Measurements from ENCODE around the gene NUCKS1. TPM values are rescaled to one million over a fixed set of nuclear protein-coding genes. Genes with fewer than 3 reads are reported as not detected.

Gene NUCKS1
- total RNA-seq, 1 donor from 2014 or later = 161 TPM

DNA sequence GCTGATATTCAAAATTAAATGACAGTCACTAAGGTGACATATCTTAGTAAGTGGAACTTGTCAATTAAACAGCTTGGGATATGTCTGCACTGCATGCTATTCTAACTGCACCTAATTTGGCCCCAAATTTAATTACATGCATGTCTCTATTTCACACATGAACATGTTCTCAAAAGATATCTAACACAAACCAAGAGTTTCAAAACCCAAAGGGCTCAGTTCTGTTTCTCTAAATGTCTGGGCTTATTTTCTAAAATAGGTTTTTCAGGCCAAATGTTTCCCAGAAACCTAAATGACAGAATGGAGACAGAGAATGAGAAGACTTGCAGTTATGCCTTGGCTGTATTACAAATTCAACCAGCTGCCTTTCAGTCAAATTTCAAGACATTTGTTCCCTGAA, 14.0 kb upstream of the NUCKS1 start:
- Mint-ChIP-seq H3K4me3 (no peak overlapping the region), H3K9me3 (no peaks in the 10 kb centered on the region), H3K36me3 (ENCODE audit: low read depth) (peaks cover 24% of the 10 kb centered on the region), H3K4me1 (peaks cover 5% of the 10 kb centered on the region), H3K27ac (no peak overlapping the region), H3K27me3 (no peaks in the 10 kb centered on the region)
- intact Hi-C loops (cut with micrococcal nuclease) = no loop called here
- DNase-seq = no peak

DNA sequence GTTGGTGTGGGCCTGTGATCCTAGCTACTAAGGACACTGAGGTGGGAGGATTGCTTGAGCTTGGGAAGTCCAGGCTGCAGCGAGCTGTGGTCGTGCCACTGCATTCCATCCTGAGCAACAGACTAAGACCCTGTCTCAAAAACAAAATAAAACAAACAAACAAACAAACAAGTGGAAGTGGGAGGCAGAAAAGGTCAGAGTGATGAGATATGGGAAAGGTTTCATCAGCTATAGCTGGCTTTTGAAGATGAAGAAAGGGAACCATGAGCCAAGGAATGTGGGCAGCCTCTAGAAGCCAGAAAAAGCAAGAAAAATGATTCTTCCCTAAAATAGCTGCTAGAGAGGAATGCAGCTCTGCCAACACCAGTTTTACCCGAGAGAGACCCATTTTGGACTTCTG, 10.6 kb upstream of the NUCKS1 start:
- peaks cover 9% of the 10 kb centered on the region for H3K36me3 Mint-ChIP-seq (ENCODE audit: low read depth)
- DNase-seq = no peak
- intact Hi-C loops (cut with micrococcal nuclease) = no loop called here
- H3K4me1 Mint-ChIP-seq = peaks cover 4% of the 10 kb centered on the region
- H3K9me3 Mint-ChIP-seq = no peaks in the 10 kb centered on the region
- H3K4me3 Mint-ChIP-seq = no peak overlapping the region
- H3K27ac Mint-ChIP-seq = no peak overlapping the region
- H3K27me3 Mint-ChIP-seq = peaks cover 2% of the 10 kb centered on the region

DNA sequence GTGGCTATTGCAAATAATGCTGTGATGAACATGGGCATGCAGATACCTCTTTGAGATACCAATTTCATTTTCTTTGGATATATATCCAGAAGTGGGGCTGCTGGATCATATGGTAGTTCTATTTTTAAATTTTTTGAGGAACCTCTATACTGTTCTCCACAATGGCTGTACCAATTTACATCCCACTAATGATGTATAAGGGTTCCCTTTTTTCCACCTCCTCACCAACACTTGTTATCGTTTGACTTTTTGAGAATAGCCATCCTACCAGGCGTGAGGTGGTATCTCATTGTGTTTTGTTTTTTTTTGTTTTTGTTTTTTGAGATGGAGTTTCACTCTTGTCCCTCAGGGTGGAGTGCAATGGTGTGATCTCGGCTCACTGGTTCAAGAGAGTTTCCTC, 6.6 kb upstream of the NUCKS1 start:
- H3K36me3 Mint-ChIP-seq (ENCODE audit: low read depth) = peaks cover 6% of the 10 kb centered on the region
- H3K27ac Mint-ChIP-seq = no peak overlapping the region
- H3K4me3 Mint-ChIP-seq = no peak overlapping the region
- H3K9me3 Mint-ChIP-seq = no peaks in the 10 kb centered on the region
- peaks cover 5% of the 10 kb centered on the region for H3K4me1 Mint-ChIP-seq
- DNase-seq = no peak
- H3K27me3 Mint-ChIP-seq = peaks cover 6% of the 10 kb centered on the region
- intact Hi-C loops (cut with micrococcal nuclease) = no loop called here

DNA sequence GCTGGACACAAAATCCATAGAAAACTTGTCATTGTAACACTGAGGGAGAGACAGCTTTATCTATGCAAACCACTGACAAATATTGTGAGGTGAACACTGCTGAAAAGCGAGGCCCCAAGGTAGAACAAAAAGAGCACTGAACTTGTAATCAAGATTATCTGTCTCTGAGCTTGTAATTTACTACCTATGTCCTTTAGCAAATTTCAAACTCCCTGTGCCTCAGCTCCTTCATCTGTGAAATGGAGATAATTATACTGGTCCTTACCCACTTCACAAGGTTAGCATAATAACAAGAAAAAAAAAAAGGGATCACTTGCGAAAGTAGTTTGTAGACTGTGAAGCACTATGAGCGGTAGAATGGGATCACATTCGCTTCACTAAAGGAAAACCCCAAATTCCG, 4.9 kb upstream of the NUCKS1 start:
- peaks cover 13% of the 10 kb centered on the region for H3K4me1 Mint-ChIP-seq
- no peak for DNase-seq
- H3K9me3 Mint-ChIP-seq = no peaks in the 10 kb centered on the region
- H3K27me3 Mint-ChIP-seq = peaks cover 6% of the 10 kb centered on the region
- H3K27ac Mint-ChIP-seq = no peak overlapping the region
- H3K36me3 Mint-ChIP-seq (ENCODE audit: low read depth) = peaks cover 5% of the 10 kb centered on the region
- intact Hi-C loops (cut with micrococcal nuclease) = no loop called here
- H3K4me3 Mint-ChIP-seq = no peak overlapping the region

DNA sequence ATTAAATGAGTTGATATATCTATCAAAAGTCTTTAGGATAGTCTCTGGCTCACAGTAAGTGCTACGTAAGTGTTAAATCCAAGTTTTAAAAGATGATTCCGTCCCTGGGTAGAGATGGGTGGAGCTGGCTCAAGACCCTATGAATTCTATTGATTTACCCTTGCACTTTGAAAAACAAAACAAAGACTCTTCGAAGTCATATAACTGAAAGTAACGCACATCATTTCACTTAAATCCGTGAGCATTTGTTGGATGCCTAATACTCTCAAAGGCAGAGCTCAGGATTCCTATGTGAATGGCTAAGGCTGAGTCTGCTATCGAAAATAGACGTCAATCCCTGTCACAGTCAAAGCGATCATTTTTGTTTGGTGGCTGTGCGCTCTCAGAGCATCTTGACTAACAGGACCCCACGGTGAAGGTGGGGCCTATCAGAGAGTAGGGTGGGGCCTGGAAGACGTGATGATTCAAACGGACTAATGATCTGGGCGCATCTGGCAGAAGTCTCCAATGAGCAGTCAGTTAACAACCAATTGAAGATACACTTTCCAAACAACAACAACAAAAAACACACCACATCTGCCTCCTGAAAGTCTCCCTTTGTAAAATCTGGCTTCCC, 1.2 kb upstream of the NUCKS1 start:
- Mint-ChIP-seq H3K9me3 (no peaks in the 10 kb centered on the region), H3K27ac (peak overlapping the region; percentile 96), H3K4me1 (peaks cover 27% of the 10 kb centered on the region), H3K4me3 (peak overlapping the region; percentile 85), H3K36me3 (ENCODE audit: low read depth) (peaks cover 21% of the 10 kb centered on the region), H3K27me3 (peaks cover 5% of the 10 kb centered on the region)
- intact Hi-C loops (cut with micrococcal nuclease) = no loop called here
- DNase-seq = no peak

DNA sequence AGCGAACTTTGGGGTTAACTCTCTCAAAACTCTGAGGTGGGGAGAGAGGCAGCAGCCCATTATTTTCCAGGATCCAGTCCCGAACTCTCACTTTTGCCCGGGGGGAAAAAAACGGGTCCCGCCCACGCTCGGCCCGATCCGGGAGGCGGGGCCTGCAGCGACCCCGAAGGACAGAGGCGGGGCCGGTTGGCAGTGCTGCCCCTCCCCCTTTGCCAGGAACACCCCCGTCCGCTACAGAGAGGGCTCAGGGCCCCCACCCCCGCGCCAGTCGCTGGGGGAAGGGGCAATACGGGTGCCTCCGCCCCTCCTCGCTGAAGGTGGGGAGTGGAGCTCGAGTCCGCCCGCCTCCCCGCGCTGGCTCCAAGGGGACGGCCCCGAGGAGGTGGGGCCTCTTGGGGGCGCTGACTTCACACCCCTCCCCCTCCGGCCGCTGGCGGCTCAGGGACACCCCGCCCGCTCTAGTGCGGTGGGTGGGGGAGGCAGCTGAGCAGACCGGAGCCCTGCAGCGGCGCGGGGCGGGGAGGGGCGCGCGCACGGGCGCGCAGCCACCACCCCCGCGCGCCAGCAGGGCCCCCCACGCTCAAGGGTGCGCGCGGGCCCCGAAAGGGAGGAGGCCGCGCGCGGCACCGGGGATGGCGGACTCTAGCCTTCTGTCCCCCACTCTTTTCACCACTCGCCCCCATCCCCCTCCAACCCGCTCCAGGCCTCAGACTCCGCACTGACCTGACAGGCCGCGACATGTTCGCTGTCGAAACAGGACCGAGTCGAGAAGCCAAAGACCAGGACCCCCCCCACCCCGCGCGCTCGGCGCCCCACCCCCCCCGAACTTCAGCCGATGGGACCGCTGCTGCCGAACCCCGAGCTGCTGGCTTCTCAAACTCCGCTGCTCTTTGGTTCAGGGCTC, 496 bp downstream of the NUCKS1 start:
- Mint-ChIP-seq H3K27me3 (peaks cover 2% of the 10 kb centered on the region), H3K4me1 (peaks cover 29% of the 10 kb centered on the region), H3K4me3 (peak overlapping the region; percentile 85), H3K9me3 (no peaks in the 10 kb centered on the region), H3K27ac (peak overlapping the region; percentile 96), H3K36me3 (ENCODE audit: low read depth) (peaks cover 23% of the 10 kb centered on the region)
- DNase-seq = peak; percentile 98
- intact Hi-C loops (cut with micrococcal nuclease) = loop anchor here (1.0 to 5.0 kb wide), 7 partner anchors 26 to 1337 kb away; partner anchors contain the start of genes PPP1R15B, RAB29 and SLC41A1

DNA sequence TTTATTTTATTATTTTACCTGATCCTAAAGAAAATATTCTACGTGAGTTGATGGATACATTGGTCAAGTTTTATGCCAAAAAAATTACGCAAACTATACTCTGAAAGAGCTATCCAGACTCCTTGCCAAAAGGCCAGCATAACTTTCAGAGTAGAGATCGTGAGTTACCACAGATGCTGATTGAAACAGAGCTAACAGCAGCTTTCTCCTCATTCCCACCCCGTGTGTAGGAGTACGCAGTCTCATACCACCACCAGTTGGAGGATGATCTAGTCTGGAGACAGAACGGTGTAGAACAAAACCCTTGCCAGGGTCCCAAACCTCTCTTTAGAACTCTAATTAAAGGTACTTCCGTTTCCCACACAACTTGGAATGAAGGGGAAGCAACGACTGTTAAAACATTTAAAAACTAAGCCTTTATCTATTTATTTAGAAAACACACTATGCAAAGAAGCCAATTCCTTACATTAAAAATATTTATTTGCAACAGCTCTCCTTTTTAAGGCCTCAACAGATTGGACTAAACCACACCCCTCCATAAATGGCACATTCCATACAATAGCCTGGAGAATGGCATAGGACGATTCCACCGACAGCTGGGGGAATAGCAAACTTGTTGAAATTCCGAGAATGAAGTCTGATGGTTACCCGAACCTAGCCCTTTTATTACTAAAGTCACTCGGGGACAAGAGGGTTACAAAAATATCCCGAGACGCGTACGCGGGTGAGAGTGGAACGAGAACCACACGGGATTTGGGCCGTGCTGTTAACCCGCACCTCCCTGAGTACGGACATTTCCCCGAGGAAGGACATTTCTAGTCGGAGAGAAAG, 1.4 kb downstream of the NUCKS1 start:
- peaks cover 32% of the 10 kb centered on the region for H3K4me1 Mint-ChIP-seq
- peaks cover 1% of the 10 kb centered on the region for H3K27me3 Mint-ChIP-seq
- intact Hi-C loops (cut with micrococcal nuclease) = loop anchor here (1.0 to 5.0 kb wide), 6 partner anchors 29 to 1336 kb away; partner anchors contain the start of genes PPP1R15B and SLC41A1
- peak overlapping the region; percentile 92 for H3K27ac Mint-ChIP-seq
- H3K4me3 Mint-ChIP-seq = peak overlapping the region; percentile 85
- DNase-seq = peak; percentile 77
- H3K9me3 Mint-ChIP-seq = no peaks in the 10 kb centered on the region
- H3K36me3 Mint-ChIP-seq (ENCODE audit: low read depth) = peaks cover 27% of the 10 kb centered on the region

DNA sequence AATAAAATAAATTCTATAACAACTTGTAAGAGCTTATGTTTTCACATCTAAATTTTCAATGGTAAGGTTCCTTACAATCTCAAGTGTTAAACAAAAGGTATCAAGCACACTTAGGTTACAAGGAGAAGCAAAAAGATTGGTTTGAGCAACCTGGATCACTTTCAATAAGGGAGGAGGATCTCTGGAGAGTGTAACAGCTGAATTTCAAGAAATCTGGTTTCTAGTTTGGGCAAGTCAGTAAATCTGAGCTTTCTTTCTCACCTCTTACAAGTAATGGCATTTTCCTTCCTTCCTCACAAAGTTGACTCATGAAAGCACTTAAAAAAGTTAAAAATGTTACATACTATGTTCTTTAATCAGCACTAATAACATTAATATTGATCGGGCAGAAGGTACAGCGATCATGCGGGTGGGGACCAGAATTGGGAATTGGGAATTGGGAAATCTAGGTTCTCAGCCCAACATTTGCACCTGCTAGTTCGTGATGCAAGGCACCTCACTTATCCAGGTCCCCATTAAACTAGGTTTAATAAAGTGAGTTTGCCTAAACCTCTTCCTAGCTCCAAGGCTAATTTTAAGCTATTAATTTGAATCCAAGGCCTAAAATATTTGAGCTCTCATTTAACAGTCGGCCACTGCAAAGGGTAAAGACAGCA, 3.1 kb downstream of the NUCKS1 start:
- no peaks in the 10 kb centered on the region for H3K9me3 Mint-ChIP-seq
- intact Hi-C loops (cut with micrococcal nuclease) = loop anchor here (5.0 kb wide), 2 partner anchors 70 to 1335 kb away; partner anchors contain the start of gene PPP1R15B
- no peak for DNase-seq
- peak overlapping the region; percentile 36 for H3K4me3 Mint-ChIP-seq
- H3K27ac Mint-ChIP-seq = no peak overlapping the region
- no peaks in the 10 kb centered on the region for H3K27me3 Mint-ChIP-seq
- H3K4me1 Mint-ChIP-seq = peaks cover 36% of the 10 kb centered on the region
- peaks cover 30% of the 10 kb centered on the region for H3K36me3 Mint-ChIP-seq (ENCODE audit: low read depth)

DNA sequence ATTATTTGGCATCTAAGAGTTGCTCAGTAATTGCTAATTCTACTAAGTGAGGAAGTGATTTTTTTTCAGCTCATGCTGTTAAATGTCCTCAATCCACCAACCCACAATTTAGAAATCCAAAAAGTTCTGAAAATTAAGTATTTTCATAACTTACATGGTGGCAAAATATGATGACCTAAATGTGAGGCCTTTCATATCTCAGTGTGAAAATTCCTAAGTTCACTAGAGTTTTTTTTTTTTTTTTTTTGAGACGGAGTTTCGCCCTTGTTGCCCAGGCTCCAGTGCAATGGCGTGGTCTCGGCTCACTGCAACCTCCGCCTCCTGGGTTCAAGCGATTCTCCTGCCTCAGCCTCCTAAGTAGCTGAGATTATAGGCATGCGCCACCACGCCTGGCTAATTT, 5.6 kb downstream of the NUCKS1 start:
- no peaks in the 10 kb centered on the region for H3K9me3 Mint-ChIP-seq
- intact Hi-C loops (cut with micrococcal nuclease) = no loop called here
- peaks cover 33% of the 10 kb centered on the region for H3K4me1 Mint-ChIP-seq
- no peak overlapping the region for H3K4me3 Mint-ChIP-seq
- no peaks in the 10 kb centered on the region for H3K27me3 Mint-ChIP-seq
- no peak overlapping the region for H3K27ac Mint-ChIP-seq
- no peak for DNase-seq
- H3K36me3 Mint-ChIP-seq (ENCODE audit: low read depth) = peaks cover 28% of the 10 kb centered on the region

DNA sequence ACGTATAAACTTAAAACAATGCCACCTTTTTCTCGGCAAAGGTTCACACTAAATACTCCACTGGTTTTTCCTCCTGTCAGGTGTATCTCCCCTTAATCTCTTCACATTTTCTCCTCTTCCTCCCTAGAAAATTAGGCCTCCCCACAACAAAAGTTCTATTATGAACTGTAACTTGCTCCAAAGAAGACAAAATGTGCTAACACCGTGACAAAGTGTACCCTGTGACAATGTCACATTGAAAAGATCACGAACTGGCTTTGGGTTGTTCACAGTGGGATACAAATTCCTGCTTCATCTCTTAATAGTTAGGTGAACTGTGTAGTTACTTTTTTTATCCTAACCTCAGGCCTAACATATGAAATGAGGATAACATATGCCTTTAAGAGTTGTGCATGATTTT, 6.0 kb downstream of the NUCKS1 start:
- Mint-ChIP-seq H3K27ac (no peak overlapping the region), H3K27me3 (no peaks in the 10 kb centered on the region), H3K4me1 (peaks cover 36% of the 10 kb centered on the region), H3K36me3 (ENCODE audit: low read depth) (peaks cover 29% of the 10 kb centered on the region), H3K4me3 (no peak overlapping the region), H3K9me3 (no peaks in the 10 kb centered on the region)
- intact Hi-C loops (cut with micrococcal nuclease) = loop anchor here (2.0 kb wide), 1 partner anchor 15 kb away; no protein-coding TSS in a partner anchor
- DNase-seq = no peak

DNA sequence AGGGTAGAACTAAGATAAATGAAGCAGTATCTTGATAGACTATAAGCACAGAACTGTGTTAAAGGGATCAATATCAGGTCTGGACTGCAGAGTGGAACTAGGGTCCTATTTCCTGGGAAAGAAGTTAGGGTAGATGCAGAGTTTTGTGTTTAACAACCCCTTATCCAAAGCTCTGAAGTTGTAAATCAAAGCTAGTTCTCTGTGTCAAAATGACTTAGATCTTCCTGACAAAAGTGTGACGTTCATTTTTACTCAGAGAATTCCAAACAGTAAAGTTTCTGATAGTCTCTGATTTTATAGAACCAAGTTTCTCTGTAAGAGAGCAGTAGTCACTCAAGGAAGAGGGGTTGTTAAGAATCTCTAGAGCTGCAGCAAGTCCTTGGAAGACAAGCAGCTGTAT, 8.3 kb downstream of the NUCKS1 start:
- H3K27ac Mint-ChIP-seq = no peak overlapping the region
- intact Hi-C loops (cut with micrococcal nuclease) = loop anchor here (2.0 kb wide), 1 partner anchor 13 kb away; no protein-coding TSS in a partner anchor
- peaks cover 26% of the 10 kb centered on the region for H3K36me3 Mint-ChIP-seq (ENCODE audit: low read depth)
- no peak for DNase-seq
- no peaks in the 10 kb centered on the region for H3K27me3 Mint-ChIP-seq
- H3K4me1 Mint-ChIP-seq = peaks cover 27% of the 10 kb centered on the region
- no peaks in the 10 kb centered on the region for H3K9me3 Mint-ChIP-seq
- H3K4me3 Mint-ChIP-seq = no peak overlapping the region

DNA sequence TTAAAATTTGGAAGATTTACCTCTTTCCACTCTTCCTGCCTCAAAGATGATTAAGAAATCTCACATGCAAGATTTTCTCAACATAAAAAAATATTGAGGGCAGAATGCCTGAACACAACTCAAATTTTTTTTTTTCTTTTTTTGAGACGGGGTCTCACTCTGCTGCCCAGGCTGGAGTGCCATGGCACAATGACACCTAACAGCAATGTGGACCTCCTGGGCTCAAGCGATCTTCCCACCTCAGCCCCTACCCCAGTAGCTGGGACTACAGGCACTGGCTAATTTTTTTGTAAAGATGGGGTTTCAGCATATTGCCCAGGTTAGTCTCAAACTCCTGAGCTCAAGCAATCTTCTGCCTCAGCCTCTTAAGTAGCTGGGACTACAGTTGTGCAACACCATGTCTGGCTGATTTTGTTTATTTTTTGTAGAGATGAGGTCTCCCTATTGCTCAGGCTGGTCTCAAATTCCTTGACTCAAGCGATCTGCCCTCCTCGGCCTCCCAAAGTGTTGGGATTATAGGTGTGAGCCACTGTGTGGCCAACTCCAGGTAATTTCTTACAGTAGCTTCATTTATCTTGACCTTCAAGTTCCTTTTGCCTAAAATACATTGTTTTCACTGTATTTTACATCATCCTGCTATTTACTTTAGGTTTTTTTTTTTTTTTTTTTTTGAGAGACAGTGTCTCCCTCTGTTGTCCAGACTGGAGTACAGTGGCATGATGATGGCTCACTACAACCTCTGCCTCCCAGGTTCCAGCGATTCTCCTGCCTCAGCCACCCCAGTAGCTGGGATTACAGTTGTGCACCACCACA, 10.4 kb downstream of the NUCKS1 start:
- Mint-ChIP-seq H3K27ac (peak overlapping the region; percentile 20), H3K36me3 (ENCODE audit: low read depth) (peaks cover 22% of the 10 kb centered on the region), H3K4me1 (peaks cover 23% of the 10 kb centered on the region), H3K27me3 (no peaks in the 10 kb centered on the region), H3K9me3 (no peaks in the 10 kb centered on the region), H3K4me3 (no peak overlapping the region)
- intact Hi-C loops (cut with micrococcal nuclease) = no loop called here
- DNase-seq = no peak
